ENCODE results near the gene MOB3C. TPM values are rescaled to one million over a fixed set of nuclear protein-coding genes. Genes with fewer than 3 reads are reported as not detected.
A peak's percentile ranks its signal among the peaks of the same experiment; 100 is the strongest.

The MOB3C gene
- total RNA-seq, 2 experiments from 2014 or later: 2.7 to 3.8 TPM

DNA sequence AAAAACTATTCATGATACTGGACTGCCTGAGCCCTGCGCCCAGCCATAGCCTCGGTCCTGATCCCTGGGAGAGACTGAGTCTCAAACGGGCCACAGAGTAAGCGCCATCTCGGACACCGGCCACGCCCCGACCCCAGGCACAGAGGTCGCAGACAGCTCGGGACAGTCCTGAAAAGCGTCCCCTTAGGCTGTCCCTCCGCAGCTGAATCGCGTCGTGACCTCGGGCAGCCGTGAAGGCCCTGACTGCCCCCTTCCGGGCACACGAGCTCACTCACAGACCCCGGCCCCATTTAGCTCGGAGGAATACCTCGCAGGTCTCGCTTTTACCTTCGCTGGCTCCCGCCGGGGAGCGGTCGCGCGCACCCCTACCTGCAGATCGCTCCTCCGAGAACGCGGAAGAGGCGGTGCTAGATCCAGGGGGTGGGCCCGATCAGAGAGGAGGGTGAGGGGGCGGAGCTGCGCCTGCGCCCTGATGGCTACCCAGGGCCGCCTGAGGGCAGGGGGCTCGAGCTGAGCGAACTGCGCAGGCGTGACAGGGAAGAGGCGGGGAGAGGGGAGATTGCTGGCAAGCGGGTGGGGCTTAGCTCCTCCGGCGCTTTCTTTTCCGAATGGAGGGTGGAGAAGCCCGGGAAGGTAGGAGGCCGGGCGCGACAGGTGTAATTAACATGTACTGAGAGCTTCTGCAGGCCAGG is 12.6 kb downstream of the MOB3C start, which contains the start of gene MKNK1:
TSS of gene MKNK1 (minus strand) at position 411 of the 692 bp plus-strand sequence. CDS start 20,941 bp downstream, outside the sequence.
- H2AFZ ChIP-seq (ENCODE audit: low read length): peak within 1 kb of the TSS; percentile 98
- TSS peak; percentile 63 for BruUV-seq (replicated peaks)
- POLR2A ChIA-PET: interaction anchor here (0.6 to 5.6 kb wide), 13 partner anchors 8 to 275 kb away, joined by 3 to 62 read pairs (median 3); partner anchors contain the start of genes ATPAF1 and MOB3C
- no peak within 1 kb of the TSS for H3K27ac ChIP-seq (ENCODE audit: low read depth, low read length, poor library complexity, severe bottlenecking)
- H3K4me2 ChIP-seq (ENCODE audit: low read length): peak within 1 kb of the TSS; percentile 87
- intact Hi-C loops (cut with micrococcal nuclease; ENCODE audit: unreplicated experiment): no loop called here
- no peaks in the 10 kb centered on the region for H3K79me2 ChIP-seq (ENCODE audit: insufficient read depth, low read depth, low read length)
- peaks cover 12% of the 10 kb centered on the region for H3K4me1 ChIP-seq (ENCODE audit: insufficient read depth, low read length, poor library complexity, severe bottlenecking)
- H3K36me3 ChIP-seq (ENCODE audit: insufficient read depth, low read length): no peaks in the 10 kb centered on the region
- no peak for TF ChIP-seq EZH2phosphoT487 (IDR thresholded peaks at IDR 0.05; ENCODE audit: borderline replicate concordance, low read depth, low read length)
- TF ChIP-seq, protein P1, sequence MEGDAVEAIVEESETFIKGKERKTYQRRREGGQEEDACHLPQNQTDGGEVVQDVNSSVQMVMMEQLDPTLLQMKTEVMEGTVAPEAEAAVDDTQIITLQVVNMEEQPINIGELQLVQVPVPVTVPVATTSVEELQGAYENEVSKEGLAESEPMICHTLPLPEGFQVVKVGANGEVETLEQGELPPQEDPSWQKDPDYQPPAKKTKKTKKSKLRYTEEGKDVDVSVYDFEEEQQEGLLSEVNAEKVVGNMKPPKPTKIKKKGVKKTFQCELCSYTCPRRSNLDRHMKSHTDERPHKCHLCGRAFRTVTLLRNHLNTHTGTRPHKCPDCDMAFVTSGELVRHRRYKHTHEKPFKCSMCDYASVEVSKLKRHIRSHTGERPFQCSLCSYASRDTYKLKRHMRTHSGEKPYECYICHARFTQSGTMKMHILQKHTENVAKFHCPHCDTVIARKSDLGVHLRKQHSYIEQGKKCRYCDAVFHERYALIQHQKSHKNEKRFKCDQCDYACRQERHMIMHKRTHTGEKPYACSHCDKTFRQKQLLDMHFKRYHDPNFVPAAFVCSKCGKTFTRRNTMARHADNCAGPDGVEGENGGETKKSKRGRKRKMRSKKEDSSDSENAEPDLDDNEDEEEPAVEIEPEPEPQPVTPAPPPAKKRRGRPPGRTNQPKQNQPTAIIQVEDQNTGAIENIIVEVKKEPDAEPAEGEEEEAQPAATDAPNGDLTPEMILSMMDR (conservative IDR thresholded peaks at IDR 0.05; ENCODE audit: low read length): peak; percentile 18; the same call in 1 of the 2 replicates
- H3K4me3 ChIP-seq (ENCODE audit: low read depth, low read length, poor library complexity, severe bottlenecking): peak within 1 kb of the TSS; percentile 79
- CTCF ChIA-PET (ENCODE audit: unreplicated experiment): interaction anchor here (0.5 to 1.1 kb wide), 3 partner anchors 10 to 441 kb away, joined by 3 to 4 read pairs (median 3); no protein-coding TSS in a partner anchor
- DNase-seq (ENCODE audit: low spot score): peak; percentile 96
- no peaks in the 10 kb centered on the region for H3K9me2 ChIP-seq (ENCODE audit: insufficient read depth, low read length)
- H3K9me3 ChIP-seq (ENCODE audit: low read length): no peaks in the 10 kb centered on the region
- H4K20me1 ChIP-seq (ENCODE audit: insufficient read depth, low read length): no peaks in the 10 kb centered on the region

DNA sequence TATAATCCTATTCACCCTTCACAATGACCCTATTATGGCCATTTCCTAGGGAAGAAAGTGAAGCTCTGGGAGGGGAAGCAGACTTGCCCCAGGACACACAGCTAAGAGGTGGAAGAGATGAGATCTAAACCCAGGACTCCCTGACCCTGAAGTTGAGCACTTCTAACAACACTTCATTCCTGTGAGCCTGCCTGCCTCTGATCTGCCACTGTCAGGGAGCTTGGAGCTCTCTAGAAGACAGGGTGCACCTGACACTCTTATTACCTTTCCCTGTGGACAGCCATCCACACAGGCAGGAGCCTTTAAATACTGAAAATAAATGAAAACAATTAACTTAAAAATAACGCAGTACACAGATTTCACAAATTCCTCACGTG is 13.1 kb downstream of the MOB3C start:
- peaks cover 12% of the 10 kb centered on the region for H3K4me1 ChIP-seq (ENCODE audit: insufficient read depth, low read length, poor library complexity, severe bottlenecking)

More for the DNA sequence above, 13.1 kb downstream of the MOB3C start:
- Histone ChIP-seq H3K4me2 (ENCODE audit: low read length) (peak overlapping the region; percentile 86), H2AFZ (ENCODE audit: low read length) (peak overlapping the region; percentile 98; the same call in 1 of the 2 replicates), H3K27ac (ENCODE audit: low read depth, low read length, poor library complexity, severe bottlenecking) (no peak overlapping the region), H4K20me1 (ENCODE audit: insufficient read depth, low read length) (no peaks in the 10 kb centered on the region), H3K4me3 (ENCODE audit: low read depth, low read length, poor library complexity, severe bottlenecking) (peak overlapping the region; percentile 79), H3K36me3 (ENCODE audit: insufficient read depth, low read length) (no peaks in the 10 kb centered on the region), H3K9me3 (ENCODE audit: low read length) (no peaks in the 10 kb centered on the region), H3K79me2 (ENCODE audit: insufficient read depth, low read depth, low read length) (no peaks in the 10 kb centered on the region), H3K9me2 (ENCODE audit: insufficient read depth, low read length) (no peaks in the 10 kb centered on the region)
- CTCF ChIA-PET (ENCODE audit: unreplicated experiment): no interaction called here
- no peak for TF ChIP-seq EZH2phosphoT487 (IDR thresholded peaks at IDR 0.05; ENCODE audit: borderline replicate concordance, low read depth, low read length)
- TF ChIP-seq, protein P1 (conservative IDR thresholded peaks at IDR 0.05; ENCODE audit: low read length): no peak
- peak; percentile 20 for DNase-seq (ENCODE audit: low spot score)
- no TSS peak for BruUV-seq (replicated peaks)
- intact Hi-C loops (cut with micrococcal nuclease; ENCODE audit: unreplicated experiment): no loop called here
- POLR2A ChIA-PET: interaction anchor here (1.2 to 5.6 kb wide), 8 partner anchors 13 to 275 kb away, joined by 3 to 62 read pairs (median 5); partner anchors contain the start of genes ATPAF1 and MOB3C

All from OCI-LY7 (cell line).